IMR-90 (cell line): ENCODE results near the gene ATP10A. TPM values are rescaled to one million over a fixed set of nuclear protein-coding genes. Genes with fewer than 3 reads are reported as not detected.

Experiments
- ATAC-seq: fragments of 200-7000 bp; cut with Tn5 transposase; 2 replicates; pipeline ENCODE4 v1.9.1; 2020; ENCODE audit warnings: low read depth, mild to moderate bottlenecking, moderate library complexity
- BruUV-seq: library from RNA; stranded (reverse); fragments of 400-500 nt; replicated peaks from 2 replicates; lab custom pipeline; 2021; lab: Mats Ljungman, UMichigan
- CTCF ChIA-PET: fragments of 300-600 bp; formaldehyde crosslinking; extraction: SDS; loops from one replicate; lab custom pipeline; 2021; ENCODE audit warnings: antibody characterized with exemption; lab: Yijun Ruan, JAX
- POLR2A ChIA-PET: fragments of 300-600 bp; sonication (Branson Sonifier 250); formaldehyde crosslinking; loops from one replicate; lab custom pipeline; 2022; ENCODE audit warnings: antibody characterized with exemption; ENCODE audit not compliant: unreplicated experiment; lab: Charles Lee
- DNase-seq: peaks from one replicate; pipeline ENCODE4 v3.0.0; 2013
- H2AFZ ChIP-seq: replicated peaks from 2 replicates; pipeline ENCODE3; 2013; ENCODE audit warnings: low read length, mild to moderate bottlenecking; ENCODE audit not compliant: poor library complexity
- H2AK5ac ChIP-seq: 2 replicates; pipeline ENCODE4 v1.6.1; 2013; ENCODE audit warnings: low read depth, low read length, inconsistent platforms
- H2AK9ac ChIP-seq: replicated peaks from 2 replicates; pipeline ENCODE3; 2013; ENCODE audit warnings: mild to moderate bottlenecking, low read depth, low read length, moderate library complexity; ENCODE audit not compliant: poor library complexity
- H2BK120ac ChIP-seq: 2 replicates; pipeline ENCODE4 v1.6.1; 2013; ENCODE audit warnings: low read depth, low read length, inconsistent platforms
- H2BK15ac ChIP-seq: 3 replicates; pipeline ENCODE4 v1.6.1; 2013; ENCODE audit warnings: low read depth, low read length, inconsistent platforms
- H2BK20ac ChIP-seq: 2 replicates; pipeline ENCODE4 v1.6.1; 2013; ENCODE audit warnings: low read depth, mild to moderate bottlenecking, inconsistent platforms, low read length, moderate library complexity
- H2BK5ac ChIP-seq: 2 replicates; pipeline ENCODE4 v1.6.1; 2013; ENCODE audit warnings: mild to moderate bottlenecking, low read depth, low read length, inconsistent platforms; ENCODE audit not compliant: poor library complexity, severe bottlenecking
- H3K14ac ChIP-seq: replicated peaks from 2 replicates; pipeline ENCODE4 v1.6.1; 2013; ENCODE audit warnings: low read depth, low read length, inconsistent platforms
- H3K18ac ChIP-seq: 2 replicates; pipeline ENCODE4 v1.6.1; 2013; ENCODE audit warnings: low read depth, low read length, control low read depth
- H3K23ac ChIP-seq: 2 replicates; pipeline ENCODE4 v1.6.1; 2013; ENCODE audit warnings: low read depth, low read length, inconsistent platforms
- H3K27ac ChIP-seq: 2 replicates; pipeline ENCODE4 v1.5.1; 2013; ENCODE audit warnings: mild to moderate bottlenecking, control low read depth, low read length; ENCODE audit not compliant: insufficient read depth
- H3K27me3 ChIP-seq: 2 replicates; pipeline ENCODE4 v1.6.1; 2013; ENCODE audit warnings: low read length; ENCODE audit not compliant: control insufficient read depth, insufficient read depth
- H3K36me3 ChIP-seq: 2 replicates; pipeline ENCODE4 v1.6.1; 2013; ENCODE audit warnings: low read length, mixed read lengths; ENCODE audit not compliant: control insufficient read depth, insufficient read depth
- H3K4ac ChIP-seq: 2 replicates; pipeline ENCODE4 v1.6.1; 2013; ENCODE audit warnings: low read depth, low read length, inconsistent platforms
- H3K4me1 ChIP-seq: 2 replicates; pipeline ENCODE4 v1.6.1; 2013; ENCODE audit warnings: low read length, mixed read lengths; ENCODE audit not compliant: control insufficient read depth, insufficient read depth
- H3K4me2 ChIP-seq: 2 replicates; pipeline ENCODE4 v1.6.1; 2013; ENCODE audit warnings: low read depth, mild to moderate bottlenecking, control low read depth, low read length, moderate library complexity
- H3K4me3 ChIP-seq: 2 replicates; pipeline ENCODE4 v1.5.1; 2013; ENCODE audit warnings: low read depth, mild to moderate bottlenecking, control low read depth, low read length, moderate library complexity; ENCODE audit not compliant: insufficient read depth
- H3K56ac ChIP-seq: 2 replicates; pipeline ENCODE4 v1.6.1; 2013; ENCODE audit warnings: low read length, inconsistent platforms; ENCODE audit not compliant: insufficient read depth; ENCODE audit errors: extremely low read depth
- H3K79me1 ChIP-seq, 2 experiments: 2 replicates each; pipeline ENCODE4 v1.6.1; 2013; ENCODE audit warnings: low read length in 2 of 2, inconsistent platforms in 1 of 2, low read depth in 1 of 2
- H3K9ac ChIP-seq: 2 replicates; pipeline ENCODE4 v1.6.1; 2013; ENCODE audit warnings: low read depth, low read length, control low read depth
- H3K9me1 ChIP-seq: 2 replicates; pipeline ENCODE4 v1.6.1; 2013; ENCODE audit warnings: low read length, inconsistent platforms; ENCODE audit not compliant: insufficient read depth
- H3K9me3 ChIP-seq: 2 replicates; pipeline ENCODE4 v1.6.1; 2013; ENCODE audit warnings: low read length; ENCODE audit not compliant: control insufficient read depth, insufficient read depth
- H4K20me1 ChIP-seq: 2 replicates; pipeline ENCODE4 v1.6.1; 2013; ENCODE audit warnings: low read length, inconsistent platforms; ENCODE audit not compliant: insufficient read depth
- H4K5ac ChIP-seq: 2 replicates; pipeline ENCODE4 v1.6.1; 2013; ENCODE audit warnings: mild to moderate bottlenecking, low read depth, low read length, control low read depth
- H4K8ac ChIP-seq, 2 experiments: 2 replicates each; pipeline ENCODE4 v1.6.1; 2013; ENCODE audit warnings: low read depth in 2 of 2, low read length in 2 of 2, control low read depth in 1 of 2, inconsistent platforms in 1 of 2
- H4K91ac ChIP-seq: 2 replicates; pipeline ENCODE4 v1.6.1; 2013; ENCODE audit warnings: low read depth, low read length, inconsistent platforms; ENCODE audit not compliant: insufficient read depth
- BHLHE40 ChIP-seq: fragments of 150-350 bp; IDR thresholded peaks from 2 replicates; pipeline ENCODE4 v1.6.1; 2016; ENCODE audit warnings: mild to moderate bottlenecking, low read depth, low read length
- CEBPB ChIP-seq: IDR thresholded peaks from 2 replicates; pipeline ENCODE4 v1.6.1; 2012; ENCODE audit warnings: low read depth, low read length, improper control_type of control experiment
- CHD1 ChIP-seq: IDR thresholded peaks from 2 replicates; pipeline ENCODE4 v1.6.1; 2012; ENCODE audit warnings: low read depth, low read length, improper control_type of control experiment
- CTCF ChIP-seq: conservative IDR thresholded peaks from 2 replicates; pipeline ENCODE4 v1.5.1; 2012; ENCODE audit warnings: mild to moderate bottlenecking, low read depth, low read length, improper control_type of control experiment
- ELK1 ChIP-seq: fragments of 150-350 bp; IDR thresholded peaks from 2 replicates; pipeline ENCODE4 v1.6.1; 2016; ENCODE audit warnings: low read depth, mild to moderate bottlenecking, low read length, moderate library complexity, borderline replicate concordance
- FOS ChIP-seq: fragments of 150-350 bp; IDR thresholded peaks from 2 replicates; pipeline ENCODE4 v1.6.1; 2016; ENCODE audit warnings: low read depth, low read length
- MAFK ChIP-seq: IDR thresholded peaks from 2 replicates; pipeline ENCODE4 v1.6.1; 2012; ENCODE audit warnings: low read depth, low read length, improper control_type of control experiment
- MAZ ChIP-seq: IDR thresholded peaks from 2 replicates; pipeline ENCODE4 v1.6.1; 2012; ENCODE audit warnings: low read depth, mild to moderate bottlenecking, low read length, improper control_type of control experiment, moderate library complexity, borderline replicate concordance
- MXI1 ChIP-seq: IDR thresholded peaks from 2 replicates; pipeline ENCODE4 v1.6.1; 2012; ENCODE audit warnings: low read depth, mild to moderate bottlenecking, low read length, moderate library complexity, borderline replicate concordance
- NFE2L2 ChIP-seq: fragments of 150-350 bp; IDR thresholded peaks from 2 replicates; pipeline ENCODE4 v1.6.1; 2016; ENCODE audit warnings: low read depth, mild to moderate bottlenecking, low read length
- POLR2A ChIP-seq: IDR thresholded peaks from 2 replicates; pipeline ENCODE4 v1.6.1; 2012; ENCODE audit warnings: mild to moderate bottlenecking, low read depth, low read length
- RAD21 ChIP-seq: IDR thresholded peaks from 2 replicates; pipeline ENCODE4 v1.6.1; 2012; ENCODE audit warnings: low read length, improper control_type of control experiment
- RCOR1 ChIP-seq: IDR thresholded peaks from 2 replicates; pipeline ENCODE4 v1.6.1; 2012; ENCODE audit warnings: mild to moderate bottlenecking, low read length, improper control_type of control experiment; ENCODE audit not compliant: insufficient replicate concordance
- SMC3 ChIP-seq: fragments of 150-350 bp; IDR thresholded peaks from 2 replicates; pipeline ENCODE4 v1.6.1; 2016; ENCODE audit warnings: low read depth, mild to moderate bottlenecking, antibody characterized with exemption, low read length, moderate library complexity
- USF2 ChIP-seq: fragments of 150-350 bp; IDR thresholded peaks from 2 replicates; pipeline ENCODE4 v1.6.1; 2017; ENCODE audit warnings: mild to moderate bottlenecking, antibody characterized with exemption, low read length, low read depth
- WGBS, 2 experiments: methylation state at CpG; one replicate each; pipeline versions ENCODE4 v1.1.5 to v1.1.7; 2013; ENCODE audit warnings: missing lambda C conversion rate in 2 of 2; ENCODE audit not compliant: insufficient read length in 1 of 2; ENCODE audit errors: extremely low coverage in 2 of 2; 5-methylcytosine and 5-hydroxymethylcytosine counted together
- dilution Hi-C: fragments of 300-500 bp; cut with HindIII; formaldehyde crosslinking; loops from one replicate; pipeline ENCODE4 v1.14.3; 2018; ENCODE audit warnings: low sequenced_read_pairs; ENCODE audit not compliant: unreplicated experiment
- in situ Hi-C: fragments of 300-500 bp; cut with MboI; formaldehyde crosslinking; loops from 3 replicates; pipeline ENCODE4 v1.14.3; 2019; ENCODE audit warnings: low sequenced_read_pairs, inconsistent platforms, mixed read lengths
- intact Hi-C: fragments of 100-400 bp; cut with micrococcal nuclease; formaldehyde crosslinking; loops from 2 replicates; pipeline ENCODE4 v1.10.0; 2022
- polyA plus RNA-seq, 3 experiments: library from polyadenylated mRNA; depleted of rRNA; stranded (reverse); fragments of >200 nt; gene quantifications; 2 replicates each; pipeline ENCODE4 v1.2.3, GENCODE V29; 2012; ENCODE audit warnings: low replicate concordance in 1 of 3
- total RNA-seq: library from RNA; depleted of rRNA; stranded (reverse); fragments of >200 nt; gene quantifications from 2 replicates; pipeline ENCODE4 v1.2.3, GENCODE V29; 2012

The ATP10A gene
- total and polyA plus RNA-seq, 2 of the 4 experiments (the other 2 are of a cell fraction) = 13.8 to 16.0 TPM

GRCh38 chr15:25764980-25765735 lies 98.0 kb downstream of the ATP10A start:
- ATAC-seq = no peak
- H2BK120ac ChIP-seq = no peak overlapping the region
- H2AFZ ChIP-seq = no peak overlapping the region
- no peaks in the 10 kb centered on the region for H3K27me3 ChIP-seq
- H3K4me2 ChIP-seq = no peak overlapping the region
- in situ Hi-C loops = no loop called here
- H4K20me1 ChIP-seq = no peaks in the 10 kb centered on the region
- H3K14ac ChIP-seq = no peak overlapping the region
- no peaks in the 10 kb centered on the region for H3K9me3 ChIP-seq
- ChIA-PET CTCF (interaction anchor here (0.7 to 1.8 kb wide), 2 partner anchors 16 to 169 kb away, joined by 3 to 5 read pairs; no protein-coding TSS in a partner anchor), POLR2A (no interaction called here)
- H2AK5ac ChIP-seq = no peak overlapping the region
- H2BK15ac ChIP-seq = no peak overlapping the region
- H3K4me3 ChIP-seq = no peak overlapping the region
- H3K9me1 ChIP-seq = peaks cover 8% of the 10 kb centered on the region; the same call in 1 of the 2 replicates
- no peak overlapping the region for H4K5ac ChIP-seq
- no peak overlapping the region for H3K9ac ChIP-seq
- H3K4me1 ChIP-seq = 0 out of 2 replicates have a peak, but pooled peaks cover 2% of the 10 kb centered on the region
- H3K18ac ChIP-seq = no peak overlapping the region
- no peak overlapping the region for H3K4ac ChIP-seq
- intact Hi-C loops = no loop called here
- no peak overlapping the region for H3K27ac ChIP-seq
- H3K36me3 ChIP-seq = no peaks in the 10 kb centered on the region
- WGBS, 2 experiments = 95% methylated on average over 6 of the region's 14 CpGs; no CpG with 5 or more reads in 1 of the 2 experiments
- H2AK9ac ChIP-seq = no peak overlapping the region
- H4K91ac ChIP-seq = no peak overlapping the region
- no peak overlapping the region for H4K8ac ChIP-seq
- no peak overlapping the region for H3K56ac ChIP-seq
- dilution Hi-C loops = no loop called here
- no TSS peak for BruUV-seq
- H3K79me1 ChIP-seq = peaks cover 23 to 61% of the 10 kb centered on the region in 2 experiments
- DNase-seq = no peak
- no peak overlapping the region for H2BK5ac ChIP-seq
- no peak overlapping the region for H3K23ac ChIP-seq
- no peak overlapping the region for H2BK20ac ChIP-seq
- TF ChIP-seq RCOR1 = no peak
- no peak for TF ChIP-seq MAFK
- no peak for TF ChIP-seq SMC3
- TF ChIP-seq USF2 = no peak
- no peak for TF ChIP-seq CTCF
- TF ChIP-seq BHLHE40 = no peak
- no peak for TF ChIP-seq NFE2L2
- no peak for TF ChIP-seq ELK1
- no peak for TF ChIP-seq CEBPB
- TF ChIP-seq CHD1 = no peak
- TF ChIP-seq MXI1 = no peak
- TF ChIP-seq FOS = no peak
- TF ChIP-seq RAD21 = no peak
- no peak for TF ChIP-seq POLR2A
- TF ChIP-seq MAZ = no peak
